ENCODE measurements around the gene OPN1SW. TPM values are rescaled to one million over a fixed set of nuclear protein-coding genes. Genes with fewer than 3 reads are reported as not detected.

Gene OPN1SW
- total RNA-seq, 3 donors from 2014 or later, result not detected

- H3K27ac ChIP-seq, result no peak overlapping the region
- TF ChIP-seq POLR2AphosphoS5 (IDR thresholded peaks at IDR 0.05) (no peak), CTCF (IDR thresholded peaks at IDR 0.05) (no peak), POLR2A (IDR thresholded peaks at IDR 0.05) (no peak)
- intact Hi-C loops (cut with DNase I; ENCODE audit: low total_unique reads), result no loop called here
- H3K36me3 ChIP-seq, result no peaks in the 10 kb centered on the region
- no peaks in the 10 kb centered on the region for H3K9me3 ChIP-seq
- H3K4me1 ChIP-seq, result peaks cover 0 to 10% of the 10 kb centered on the region in 2 donors
- no peak overlapping the region for H3K4me3 ChIP-seq
- H3K27me3 ChIP-seq, result no peaks in the 10 kb centered on the region
- no peak for DNase-seq (ENCODE audit: low spot score in 2 of 2)
Observed at GRCh38 chr7:128744366-128744905, 31.2 kb downstream of the OPN1SW start.

- Histone ChIP-seq H3K36me3 (no peaks in the 10 kb centered on the region), H3K4me3 (no peak overlapping the region), H3K4me1 (peaks cover 0 to 10% of the 10 kb centered on the region in 2 donors), H3K27me3 (no peaks in the 10 kb centered on the region), H3K27ac (no peak overlapping the region), H3K9me3 (no peaks in the 10 kb centered on the region)
- DNase-seq (ENCODE audit: low spot score in 2 of 2), result no peak
- TF ChIP-seq POLR2A (IDR thresholded peaks at IDR 0.05) (no peak), CTCF (IDR thresholded peaks at IDR 0.05) (no peak), POLR2AphosphoS5 (IDR thresholded peaks at IDR 0.05) (no peak)
- intact Hi-C loops (cut with DNase I; ENCODE audit: low total_unique reads), result no loop called here
Observed at GRCh38 chr7:128743112-128743772, 32.4 kb downstream of the OPN1SW start.

GRCh38 chr7:128742206-128742605, 33.4 kb downstream of the OPN1SW start:
- Histone ChIP-seq H3K36me3 (no peaks in the 10 kb centered on the region), H3K4me1 (peaks cover 0 to 10% of the 10 kb centered on the region in 2 donors), H3K27ac (no peak overlapping the region), H3K27me3 (no peaks in the 10 kb centered on the region), H3K4me3 (no peak overlapping the region), H3K9me3 (no peaks in the 10 kb centered on the region)
- intact Hi-C loops (cut with DNase I; ENCODE audit: low total_unique reads), result no loop called here
- DNase-seq (ENCODE audit: low spot score in 2 of 2), result no peak
- TF ChIP-seq POLR2AphosphoS5 (IDR thresholded peaks at IDR 0.05), result no peak
- TF ChIP-seq CTCF (IDR thresholded peaks at IDR 0.05), result no peak
- TF ChIP-seq POLR2A (IDR thresholded peaks at IDR 0.05), result no peak

- Histone ChIP-seq H3K4me3 (peak overlapping the region in 1 of 3 donors; percentile 89), H3K9me3 (no peaks in the 10 kb centered on the region), H3K4me1 (peaks cover 0 to 10% of the 10 kb centered on the region in 2 donors), H3K27ac (no peak overlapping the region), H3K27me3 (no peaks in the 10 kb centered on the region), H3K36me3 (no peaks in the 10 kb centered on the region)
- no peak for DNase-seq (ENCODE audit: low spot score in 2 of 2)
- no peak for TF ChIP-seq POLR2AphosphoS5 (IDR thresholded peaks at IDR 0.05)
- no peak for TF ChIP-seq CTCF (IDR thresholded peaks at IDR 0.05)
- no peak for TF ChIP-seq POLR2A (IDR thresholded peaks at IDR 0.05)
- intact Hi-C loops (cut with DNase I; ENCODE audit: low total_unique reads), result no loop called here
Observed at GRCh38 chr7:128741491-128741890, 34.1 kb downstream of the OPN1SW start.

- peak overlapping the region in 1 of 2 donors; percentile 14 for H3K27ac ChIP-seq
- no peak for TF ChIP-seq POLR2A (IDR thresholded peaks at IDR 0.05)
- no peak for TF ChIP-seq POLR2AphosphoS5 (IDR thresholded peaks at IDR 0.05)
- no peak for TF ChIP-seq CTCF (IDR thresholded peaks at IDR 0.05)
- DNase-seq (ENCODE audit: low spot score in 2 of 2), result no peak
- no peaks in the 10 kb centered on the region for H3K27me3 ChIP-seq
- peak overlapping the region in 2 of 3 donors; percentile 89 to 91 for H3K4me3 ChIP-seq
- H3K4me1 ChIP-seq, result peaks cover 0 to 10% of the 10 kb centered on the region in 2 donors
- intact Hi-C loops (cut with DNase I; ENCODE audit: low total_unique reads), result no loop called here
- no peaks in the 10 kb centered on the region for H3K9me3 ChIP-seq
- no peaks in the 10 kb centered on the region for H3K36me3 ChIP-seq
Observed at GRCh38 chr7:128740996-128741395, 34.6 kb downstream of the OPN1SW start.

All from breast epithelium (tissue), 4 donors.